Neural progenitor cell (in vitro differentiated cells): Measurements from ENCODE around the gene PCDH17. TPM values are rescaled to one million over a fixed set of nuclear protein-coding genes. Genes with fewer than 3 reads are reported as not detected.

ENCODE experiments used
- DNase-seq: peaks from one replicate; pipeline ENCODE4 v3.0.0-alpha.2; 2016; ENCODE audit warnings: low spot score
- H2AFZ ChIP-seq: fragments of 200-600 bp; sonication (generic); replicated peaks from 2 replicates; pipeline ENCODE4 v1.6.1; 2016; ENCODE audit warnings: antibody characterized with exemption
- H3F3A ChIP-seq: fragments of 200-600 bp; sonication (generic); 2 replicates; pipeline ENCODE4 v1.6.1; 2016; ENCODE audit warnings: antibody characterized with exemption, low read depth
- H3K27ac ChIP-seq: fragments of 200-600 bp; sonication (generic); 2 replicates; pipeline ENCODE4 v1.5.1; 2016; ENCODE audit warnings: mild to moderate bottlenecking
- H3K27me3 ChIP-seq: fragments of 200-600 bp; sonication (generic); 2 replicates; pipeline ENCODE4 v1.6.1; 2016; ENCODE audit warnings: mild to moderate bottlenecking, moderate library complexity
- H3K36me3 ChIP-seq: fragments of 200-600 bp; sonication (generic); 2 replicates; pipeline ENCODE4 v1.5.1; 2016
- H3K4me1 ChIP-seq: fragments of 200-600 bp; sonication (generic); 2 replicates; pipeline ENCODE4 v1.6.1; 2016; ENCODE audit warnings: mixed run types
- H3K4me2 ChIP-seq: fragments of 200-600 bp; sonication (generic); 2 replicates; pipeline ENCODE4 v1.6.1; 2016
- H3K4me3 ChIP-seq: fragments of 200-600 bp; sonication (generic); 2 replicates; pipeline ENCODE4 v1.5.1; 2016
- H3K79me2 ChIP-seq: fragments of 200-600 bp; sonication (generic); 2 replicates; pipeline ENCODE4 v1.6.1; 2016; ENCODE audit warnings: low read depth
- H3K9ac ChIP-seq: fragments of 200-600 bp; sonication (generic); 2 replicates; pipeline ENCODE4 v1.6.1; 2016
- H3K9me3 ChIP-seq: fragments of 200-600 bp; sonication (generic); 2 replicates; pipeline ENCODE4 v1.5.1; 2016; ENCODE audit warnings: low read depth
- H4K20me1 ChIP-seq: fragments of 200-600 bp; sonication (generic); 2 replicates; pipeline ENCODE4 v1.6.1; 2016; ENCODE audit warnings: low read depth
- H3K27ac Mint-ChIP-seq: 3 replicates; pipeline ENCODE4 v1.8.0; 2021; ENCODE audit warnings: mixed read lengths
- H3K27me3 Mint-ChIP-seq: 2 replicates; pipeline ENCODE4 v1.8.0; 2022; ENCODE audit warnings: low read depth, mild to moderate bottlenecking, inconsistent platforms, moderate library complexity, mixed read lengths; ENCODE audit not compliant: insufficient read depth
- H3K36me3 Mint-ChIP-seq: 3 replicates; pipeline ENCODE4 v1.8.0; 2021; ENCODE audit warnings: mixed read lengths
- H3K4me1 Mint-ChIP-seq: 3 replicates; pipeline ENCODE4 v1.8.0; 2021; ENCODE audit warnings: mixed read lengths
- H3K4me3 Mint-ChIP-seq: 3 replicates; pipeline ENCODE4 v1.8.0; 2021; ENCODE audit warnings: mild to moderate bottlenecking, moderate library complexity, mixed read lengths
- H3K9me3 Mint-ChIP-seq: 3 replicates; pipeline ENCODE4 v1.8.0; 2020; ENCODE audit warnings: mixed read lengths
- CTCF ChIP-seq: fragments of 200-600 bp; sonication (generic); IDR thresholded peaks from 2 replicates; pipeline ENCODE4 v1.5.1; 2017; ENCODE audit warnings: antibody characterized with exemption, mild to moderate bottlenecking
- EZH2 ChIP-seq: fragments of 200-600 bp; sonication (generic); IDR thresholded peaks from 2 replicates; pipeline ENCODE4 v1.6.1; 2017; ENCODE audit warnings: antibody characterized with exemption, mild to moderate bottlenecking, moderate library complexity
- EZH2phosphoT487 ChIP-seq: fragments of 200-600 bp; sonication (generic); IDR thresholded peaks from 2 replicates; pipeline ENCODE4 v1.6.1; 2017; ENCODE audit warnings: antibody characterized with exemption
- total RNA-seq: library from RNA; depleted of rRNA; stranded (reverse); fragments of >200 nt; gene quantifications from 2 replicates; pipeline ENCODE4 v1.2.3, GENCODE V29; 2015; ENCODE audit warnings: low replicate concordance

Gene PCDH17, protein sequence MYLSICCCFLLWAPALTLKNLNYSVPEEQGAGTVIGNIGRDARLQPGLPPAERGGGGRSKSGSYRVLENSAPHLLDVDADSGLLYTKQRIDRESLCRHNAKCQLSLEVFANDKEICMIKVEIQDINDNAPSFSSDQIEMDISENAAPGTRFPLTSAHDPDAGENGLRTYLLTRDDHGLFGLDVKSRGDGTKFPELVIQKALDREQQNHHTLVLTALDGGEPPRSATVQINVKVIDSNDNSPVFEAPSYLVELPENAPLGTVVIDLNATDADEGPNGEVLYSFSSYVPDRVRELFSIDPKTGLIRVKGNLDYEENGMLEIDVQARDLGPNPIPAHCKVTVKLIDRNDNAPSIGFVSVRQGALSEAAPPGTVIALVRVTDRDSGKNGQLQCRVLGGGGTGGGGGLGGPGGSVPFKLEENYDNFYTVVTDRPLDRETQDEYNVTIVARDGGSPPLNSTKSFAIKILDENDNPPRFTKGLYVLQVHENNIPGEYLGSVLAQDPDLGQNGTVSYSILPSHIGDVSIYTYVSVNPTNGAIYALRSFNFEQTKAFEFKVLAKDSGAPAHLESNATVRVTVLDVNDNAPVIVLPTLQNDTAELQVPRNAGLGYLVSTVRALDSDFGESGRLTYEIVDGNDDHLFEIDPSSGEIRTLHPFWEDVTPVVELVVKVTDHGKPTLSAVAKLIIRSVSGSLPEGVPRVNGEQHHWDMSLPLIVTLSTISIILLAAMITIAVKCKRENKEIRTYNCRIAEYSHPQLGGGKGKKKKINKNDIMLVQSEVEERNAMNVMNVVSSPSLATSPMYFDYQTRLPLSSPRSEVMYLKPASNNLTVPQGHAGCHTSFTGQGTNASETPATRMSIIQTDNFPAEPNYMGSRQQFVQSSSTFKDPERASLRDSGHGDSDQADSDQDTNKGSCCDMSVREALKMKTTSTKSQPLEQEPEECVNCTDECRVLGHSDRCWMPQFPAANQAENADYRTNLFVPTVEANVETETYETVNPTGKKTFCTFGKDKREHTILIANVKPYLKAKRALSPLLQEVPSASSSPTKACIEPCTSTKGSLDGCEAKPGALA (N-terminal part only)
- total RNA-seq: 5.3 and 6.2 TPM in 2 replicates

- no peaks in the 10 kb centered on the region for H3K79me2 ChIP-seq
- peaks cover 87% of the 10 kb centered on the region for H3K27me3 ChIP-seq
- H3K4me3 ChIP-seq: peak within 1 kb of the TSS; percentile 82
- DNase-seq: peak; percentile 70
- H3K4me2 ChIP-seq: peak within 1 kb of the TSS; percentile 89
- H3K9ac ChIP-seq: no peak within 1 kb of the TSS
- peaks cover 18% of the 10 kb centered on the region for H3K4me1 ChIP-seq
- H4K20me1 ChIP-seq: peaks cover 40% of the 10 kb centered on the region
- H3K27me3 Mint-ChIP-seq: peaks cover 33% of the 10 kb centered on the region
- H3F3A ChIP-seq: peaks cover 22% of the 10 kb centered on the region
- H3K9me3 ChIP-seq: no peaks in the 10 kb centered on the region
- peak within 1 kb of the TSS; percentile 90 for H2AFZ ChIP-seq
- peak within 1 kb of the TSS; percentile 23 for H3K27ac Mint-ChIP-seq
- H3K27ac ChIP-seq: no peak within 1 kb of the TSS
- peaks cover 20% of the 10 kb centered on the region for H3K9me3 Mint-ChIP-seq
- peaks cover 12% of the 10 kb centered on the region for H3K36me3 Mint-ChIP-seq
- TF ChIP-seq CTCF (peak; percentile 5), EZH2 (no peak)
- H3K4me1 Mint-ChIP-seq: peaks cover 20% of the 10 kb centered on the region
- H3K4me3 Mint-ChIP-seq: peak within 1 kb of the TSS; percentile 99
- no peaks in the 10 kb centered on the region for H3K36me3 ChIP-seq
Observed at GRCh38 chr13:57631596-57632275, at the start of gene PCDH17. PCDH17 (plus strand) TSS chr13:57631744; CDS start chr13:57632547, 803 bp downstream.

DNA sequence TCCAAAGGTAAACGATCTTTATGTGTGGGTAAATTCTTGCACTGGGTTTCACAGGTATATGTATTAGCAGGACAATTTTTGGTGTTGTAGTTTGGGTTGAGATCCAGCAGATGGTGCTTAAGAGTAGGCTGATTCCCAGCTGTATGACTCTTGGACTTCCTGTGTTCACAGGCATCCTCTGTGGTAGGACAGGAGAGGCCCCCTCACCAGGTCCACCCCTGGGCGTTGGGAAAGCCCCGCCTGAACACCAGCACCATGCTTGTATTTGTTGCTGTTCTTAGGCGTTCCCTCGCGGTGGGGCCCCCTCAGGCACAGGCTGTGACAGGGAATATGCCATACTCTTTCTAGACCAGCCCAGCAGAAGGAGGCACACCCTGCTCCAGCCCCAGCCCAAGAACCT lies 49.5 kb upstream of the PCDH17 start:
- H3K27me3 ChIP-seq: no peaks in the 10 kb centered on the region
- no peaks in the 10 kb centered on the region for H3K79me2 ChIP-seq
- DNase-seq: peak; percentile 3
- no peak overlapping the region for H3K27ac Mint-ChIP-seq
- H3K9ac ChIP-seq: no peak overlapping the region
- H3K27me3 Mint-ChIP-seq: no peaks in the 10 kb centered on the region
- no peaks in the 10 kb centered on the region for H3K9me3 ChIP-seq
- H3K36me3 Mint-ChIP-seq: no peaks in the 10 kb centered on the region
- no peaks in the 10 kb centered on the region for H3K36me3 ChIP-seq
- H3K9me3 Mint-ChIP-seq: no peaks in the 10 kb centered on the region
- TF ChIP-seq EZH2phosphoT487: no peak
- TF ChIP-seq EZH2: no peak
- TF ChIP-seq CTCF: peak; percentile 26
- H3K4me3 Mint-ChIP-seq: no peak overlapping the region
- no peaks in the 10 kb centered on the region for H3F3A ChIP-seq
- H2AFZ ChIP-seq: peak overlapping the region; percentile 26
- H3K27ac ChIP-seq: no peak overlapping the region
- no peaks in the 10 kb centered on the region for H4K20me1 ChIP-seq
- H3K4me3 ChIP-seq: no peak overlapping the region
- H3K4me1 Mint-ChIP-seq: peaks cover 7% of the 10 kb centered on the region
- H3K4me1 ChIP-seq: peaks cover 7% of the 10 kb centered on the region
- no peak overlapping the region for H3K4me2 ChIP-seq

DNA sequence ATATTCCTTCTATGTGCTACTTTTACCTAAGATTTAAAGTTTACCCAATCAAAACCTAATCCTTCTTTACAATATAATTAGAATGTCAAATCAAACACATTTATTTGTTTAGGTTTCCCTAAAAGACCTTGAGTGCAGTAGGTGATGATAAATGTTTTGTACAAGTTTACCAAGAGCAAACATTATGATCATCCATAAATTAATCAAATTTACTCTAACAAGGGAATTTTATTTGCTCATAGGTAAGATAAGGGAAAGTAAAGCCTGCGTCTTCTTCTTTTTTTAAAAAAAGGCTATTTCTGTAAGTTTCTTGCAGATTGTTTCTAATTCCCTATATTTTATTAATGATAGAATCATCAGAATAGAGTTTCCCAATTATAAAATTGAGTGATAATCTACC lies 48.0 kb upstream of the PCDH17 start:
- H3K4me2 ChIP-seq: no peak overlapping the region
- TF ChIP-seq CTCF: no peak
- TF ChIP-seq EZH2: no peak
- TF ChIP-seq EZH2phosphoT487: no peak
- no peak for DNase-seq
- no peaks in the 10 kb centered on the region for H3K36me3 ChIP-seq
- peaks cover 7% of the 10 kb centered on the region for H3K4me1 ChIP-seq
- no peaks in the 10 kb centered on the region for H3K27me3 ChIP-seq
- H3F3A ChIP-seq: no peaks in the 10 kb centered on the region
- H3K9me3 Mint-ChIP-seq: no peaks in the 10 kb centered on the region
- H3K27me3 Mint-ChIP-seq: no peaks in the 10 kb centered on the region
- H3K27ac ChIP-seq: no peak overlapping the region
- H3K9ac ChIP-seq: no peak overlapping the region
- H3K36me3 Mint-ChIP-seq: no peaks in the 10 kb centered on the region
- no peaks in the 10 kb centered on the region for H3K9me3 ChIP-seq
- no peak overlapping the region for H3K4me3 Mint-ChIP-seq
- peaks cover 7% of the 10 kb centered on the region for H3K4me1 Mint-ChIP-seq
- no peak overlapping the region for H3K27ac Mint-ChIP-seq
- no peaks in the 10 kb centered on the region for H3K79me2 ChIP-seq
- no peaks in the 10 kb centered on the region for H4K20me1 ChIP-seq
- no peak overlapping the region for H3K4me3 ChIP-seq
- no peak overlapping the region for H2AFZ ChIP-seq
